Measurements from ENCODE around the gene SLC35B3. TPM values are rescaled to one million over a fixed set of nuclear protein-coding genes. Genes with fewer than 3 reads are reported as not detected.
"Not testable (repeated sequence)": the region's sequence is repeated elsewhere in the genome, so short reads cannot be mapped to it uniquely, and the experiment has no call there.

Gene SLC35B3
- 10 to 100 TPM; 15.8 to 24.4 (median 18.4) TPM for polyA plus RNA-seq (ENCODE audit: insufficient read length in 10 of 10)
- long read RNA-seq, donor 1, partial matches to known transcripts = 0 of 1 reads
- long read RNA-seq, donor 1, other reads (novel, unspliced or antisense) = 0 of 1 reads
- long read RNA-seq, donor 2 = 0 reads
- long read RNA-seq, donor 3 = 0 reads
- long read RNA-seq, donor 4, partial matches to known transcripts = 0 of 1 reads
- long read RNA-seq, donor 4, other reads (novel, unspliced or antisense) = 0 of 1 reads
- long read RNA-seq, donor 5, partial matches to known transcripts = 0 of 1 reads
- long read RNA-seq, donor 5, other reads (novel, unspliced or antisense) = 0 of 1 reads
- long read RNA-seq, donor 6 = 0 reads
- long read RNA-seq, donor 7, partial matches to known transcripts = 0 of 2 reads
- long read RNA-seq, donor 7, other reads (novel, unspliced or antisense) = 0 of 2 reads
- long read RNA-seq, donor 8 = 0 reads
- long read RNA-seq, donor 9 = 0 reads

GRCh38 chr6:8435093-8435844 is at the start of gene SLC35B3:
SLC35B3 (minus strand) TSS chr6:8435545.
- DNase-seq = peak; percentile 94 to 99 (median 97)

GRCh38 chr6:8483650-8484049 is 48.3 kb upstream of the SLC35B3 start:
- DNase-seq = no peak

GRCh38 chr6:8481727-8482126 is 46.4 kb upstream of the SLC35B3 start:
- no peak for DNase-seq

- no peak for DNase-seq
These were observed 43.1 kb upstream of the SLC35B3 start for GRCh38 chr6:8478418-8478817.

- DNase-seq = no peak
These were observed 41.3 kb upstream of the SLC35B3 start for GRCh38 chr6:8476656-8477055.

- no peak for DNase-seq
These were observed 33.4 kb upstream of the SLC35B3 start for GRCh38 chr6:8468552-8469356.

GRCh38 chr6:8462694-8463093 is 27.3 kb upstream of the SLC35B3 start:
- DNase-seq = no peak

- no peak for DNase-seq
These were observed 26.8 kb upstream of the SLC35B3 start for GRCh38 chr6:8462169-8462568.

- no peak for DNase-seq
These were observed 11.0 kb upstream of the SLC35B3 start for GRCh38 chr6:8446391-8446790.

GRCh38 chr6:8445930-8446329 is 10.6 kb upstream of the SLC35B3 start:
- not testable (repeated sequence) for DNase-seq

- no peak for DNase-seq
These were observed 6.8 kb upstream of the SLC35B3 start for GRCh38 chr6:8442150-8442549.

GRCh38 chr6:8441452-8441851 is 6.1 kb upstream of the SLC35B3 start:
- no peak for DNase-seq

- DNase-seq = no peak
These were observed 4.4 kb upstream of the SLC35B3 start for GRCh38 chr6:8439601-8440268.

GRCh38 chr6:8437813-8438212 is 2.5 kb upstream of the SLC35B3 start:
- DNase-seq = no peak

GRCh38 chr6:8436966-8437365 is 1.6 kb upstream of the SLC35B3 start:
- DNase-seq = no peak

GRCh38 chr6:8435845-8436168 is 462 bp upstream of the SLC35B3 start:
- DNase-seq = no peak

GRCh38 chr6:8434727-8435092 is 635 bp downstream of the SLC35B3 start:
- DNase-seq = no peak

- no peak for DNase-seq
These were observed 2.7 kb downstream of the SLC35B3 start for GRCh38 chr6:8432614-8433013.

GRCh38 chr6:8429821-8430220 is 5.5 kb downstream of the SLC35B3 start:
- DNase-seq = no peak

- not testable (repeated sequence) for DNase-seq
These were observed 8.8 kb downstream of the SLC35B3 start for GRCh38 chr6:8426544-8426943.

- no peak for DNase-seq
These were observed 15.2 kb downstream of the SLC35B3 start for GRCh38 chr6:8420031-8420588.

Measured in muscle of back (tissue), 13 donors.